Activated CD8-positive, alpha-beta T cell treated with anti-CD3 and anti-CD28 coated beads for 36 hours (primary cell): ENCODE measurements around the gene CORO2B. TPM values are rescaled to one million over a fixed set of nuclear protein-coding genes. Genes with fewer than 3 reads are reported as not detected.

Experiments
- ATAC-seq: fragments of 200-7000 bp; cut with Tn5 transposase; one replicate; pipeline ENCODE4 v1.10.0; 2021; ENCODE audit warnings: mild to moderate bottlenecking, moderate library complexity
- CTCF ChIA-PET: fragments of 350-600 bp; sonication (Branson Sonifier 250); formaldehyde crosslinking; loops from one replicate; lab custom pipeline; 2021; ENCODE audit warnings: antibody characterized with exemption; lab: Charles Lee
- POLR2A ChIA-PET: fragments of 350-600 bp; sonication (Branson Sonifier 250); formaldehyde crosslinking; loops from one replicate; lab custom pipeline; 2021; ENCODE audit warnings: antibody characterized with exemption; lab: Charles Lee
- DNase-seq: peaks from one replicate; pipeline ENCODE4 v3.0.0-alpha.2; 2020
- H3K27ac Mint-ChIP-seq: one replicate; pipeline ENCODE4 v1.8.0; 2021; ENCODE audit warnings: mild to moderate bottlenecking, mixed read lengths
- H3K27me3 Mint-ChIP-seq: one replicate; pipeline ENCODE4 v1.8.0; 2021; ENCODE audit warnings: mixed read lengths
- H3K36me3 Mint-ChIP-seq: one replicate; pipeline ENCODE4 v1.8.0; 2021; ENCODE audit warnings: low read depth, mixed read lengths
- H3K4me1 Mint-ChIP-seq: one replicate; pipeline ENCODE4 v1.8.0; 2021; ENCODE audit warnings: low read depth, mixed read lengths
- H3K4me3 Mint-ChIP-seq: one replicate; pipeline ENCODE4 v1.8.0; 2021; ENCODE audit warnings: mild to moderate bottlenecking, moderate library complexity, mixed read lengths
- H3K9me3 Mint-ChIP-seq: one replicate; pipeline ENCODE4 v1.8.0; 2021; ENCODE audit warnings: mixed read lengths
- CTCF ChIP-seq: fragments of 200-600 bp; IDR thresholded peaks from one replicate; pipeline ENCODE4 v1.8.0; 2022; ENCODE audit warnings: antibody characterized with exemption, mild to moderate bottlenecking
- intact Hi-C: fragments of 100-400 bp; cut with micrococcal nuclease; formaldehyde crosslinking; loops from one replicate; pipeline ENCODE4 v1.10.0; 2022
- total RNA-seq, 2 experiments: library from RNA; stranded (reverse); gene quantifications; one replicate each; pipeline ENCODE4 v1.2.3, GENCODE V29; 2021

Gene CORO2B
- total RNA-seq, 2 experiments from 2014 or later = not detected

GRCh38 chr15:68668926-68669600 is 90.3 kb downstream of the CORO2B start:
- Mint-ChIP-seq H3K36me3 (no peaks in the 10 kb centered on the region), H3K27me3 (peaks cover 9% of the 10 kb centered on the region), H3K9me3 (no peaks in the 10 kb centered on the region), H3K4me1 (peaks cover 3% of the 10 kb centered on the region), H3K27ac (no peak overlapping the region), H3K4me3 (no peak overlapping the region)
- intact Hi-C loops = no loop called here
- no peak for ATAC-seq
- no peak for DNase-seq
- CTCF ChIA-PET = interaction anchor here (1.6 to 2.5 kb wide), 3 partner anchors 109 to 119 kb away, joined by 4 to 15 read pairs (median 5); no protein-coding TSS in a partner anchor
- POLR2A ChIA-PET = no interaction called here
- TF ChIP-seq CTCF = no peak

- peaks cover 3% of the 10 kb centered on the region for H3K4me1 Mint-ChIP-seq
- ChIA-PET POLR2A (no interaction called here), CTCF (interaction anchor here (1.3 to 6.2 kb wide), 6 partner anchors 10 to 359 kb away, joined by 3 to 79 read pairs (median 21); no protein-coding TSS in a partner anchor)
- H3K27ac Mint-ChIP-seq = no peak overlapping the region
- intact Hi-C loops = no loop called here
- DNase-seq (no peak), ATAC-seq (no peak)
- peaks cover 7% of the 10 kb centered on the region for H3K27me3 Mint-ChIP-seq
- no peak overlapping the region for H3K4me3 Mint-ChIP-seq
- no peaks in the 10 kb centered on the region for H3K9me3 Mint-ChIP-seq
- no peak for TF ChIP-seq CTCF
- H3K36me3 Mint-ChIP-seq = no peaks in the 10 kb centered on the region
Observed at GRCh38 chr15:68672251-68672650, 93.5 kb downstream of the CORO2B start.

- ChIA-PET POLR2A (no interaction called here), CTCF (interaction anchor here (1.1 to 6.2 kb wide), 8 partner anchors 10 to 156 kb away, joined by 3 to 79 read pairs (median 6); no protein-coding TSS in a partner anchor)
- Mint-ChIP-seq H3K36me3 (no peaks in the 10 kb centered on the region), H3K27ac (no peak overlapping the region), H3K27me3 (peaks cover 7% of the 10 kb centered on the region), H3K9me3 (no peaks in the 10 kb centered on the region), H3K4me1 (peaks cover 3% of the 10 kb centered on the region), H3K4me3 (no peak overlapping the region)
- intact Hi-C loops = no loop called here
- TF ChIP-seq CTCF = no peak
- DNase-seq (no peak), ATAC-seq (no peak)
Observed at GRCh38 chr15:68672781-68673205, 94.0 kb downstream of the CORO2B start.

- Mint-ChIP-seq H3K9me3 (no peaks in the 10 kb centered on the region), H3K36me3 (no peaks in the 10 kb centered on the region), H3K4me1 (peaks cover 3% of the 10 kb centered on the region), H3K27me3 (peaks cover 7% of the 10 kb centered on the region), H3K4me3 (no peak overlapping the region), H3K27ac (no peak overlapping the region)
- intact Hi-C loops = loop anchor here (2.0 kb wide), 1 partner anchor 114 kb away; no protein-coding TSS in a partner anchor
- no peak for DNase-seq
- CTCF ChIA-PET = interaction anchor here (0.8 to 6.2 kb wide), 16 partner anchors 9 to 368 kb away, joined by 3 to 79 read pairs (median 8); no protein-coding TSS in a partner anchor
- TF ChIP-seq CTCF = no peak
- POLR2A ChIA-PET = interaction anchor here (1.2 kb wide), 1 partner anchor 110 kb away, joined by 5 read pairs; no protein-coding TSS in a partner anchor
- no peak for ATAC-seq
Observed at GRCh38 chr15:68674975-68675374, 96.2 kb downstream of the CORO2B start.

GRCh38 chr15:68676011-68676605 is 97.3 kb downstream of the CORO2B start:
- intact Hi-C loops = no loop called here
- no peak for TF ChIP-seq CTCF
- ATAC-seq = no peak
- Mint-ChIP-seq H3K9me3 (no peaks in the 10 kb centered on the region), H3K27me3 (peaks cover 7% of the 10 kb centered on the region), H3K4me1 (peaks cover 3% of the 10 kb centered on the region), H3K36me3 (no peaks in the 10 kb centered on the region), H3K4me3 (no peak overlapping the region), H3K27ac (no peak overlapping the region)
- no peak for DNase-seq
- ChIA-PET POLR2A (no interaction called here), CTCF (interaction anchor here (0.6 to 6.2 kb wide), 12 partner anchors 8 to 369 kb away, joined by 3 to 79 read pairs (median 10); no protein-coding TSS in a partner anchor)
